OCI-LY3 (cell line): ENCODE data around the gene TTLL11.

Source experiments
- H2AFZ ChIP-seq: fragments of 200-600, 300-600 bp; shearing (Covaris generic); 2 replicates; pipeline ENCODE4 v1.6.0; 2014; ENCODE audit warnings: antibody characterized with exemption, low read depth, low read length
- H3K27ac ChIP-seq: fragments of 200-600, 300-600 bp; sonication (generic); 2 replicates; pipeline ENCODE4 v1.5.1; 2014; ENCODE audit warnings: mild to moderate bottlenecking, low read length, moderate library complexity, mixed read lengths
- H3K27me3 ChIP-seq: fragments of 200-600, 300-600 bp; sonication (generic); 2 replicates; pipeline ENCODE4 v1.6.1; 2014; ENCODE audit warnings: low read depth, low read length, mixed read lengths
- H3K36me3 ChIP-seq: fragments of 200-600, 300-600 bp; sonication (generic); replicated peaks from 2 replicates; pipeline ENCODE3; 2014; ENCODE audit warnings: low read depth, low read length, mixed read lengths
- H3K4me1 ChIP-seq: fragments of 300-600, 200-600 bp; sonication (generic); 2 replicates; pipeline ENCODE4 v1.6.1; 2014; ENCODE audit warnings: low read length, mixed read lengths
- H3K4me2 ChIP-seq: fragments of 200-600, 300-600 bp; sonication (generic); 2 replicates; pipeline ENCODE4 v1.6.1; 2014; ENCODE audit warnings: low read length, mixed read lengths
- H3K4me3 ChIP-seq: fragments of 300-600, 200-600 bp; sonication (generic); 2 replicates; pipeline ENCODE4 v1.5.1; 2014; ENCODE audit warnings: antibody characterized with exemption, mild to moderate bottlenecking, low read length, moderate library complexity
- H3K79me2 ChIP-seq: fragments of 300-600, 200-600 bp; shearing (Covaris generic); 2 replicates; pipeline ENCODE4 v1.6.1; 2014; ENCODE audit warnings: mild to moderate bottlenecking, low read length, mixed read lengths
- H3K9ac ChIP-seq: fragments of 300-600, 200-600 bp; shearing (Covaris generic); 2 replicates; pipeline ENCODE4 v1.6.0; 2014; ENCODE audit warnings: mild to moderate bottlenecking, low read length, moderate library complexity
- H3K9me3 ChIP-seq: fragments of 200-600, 300-600 bp; shearing (Covaris generic); 2 replicates; pipeline ENCODE4 v1.6.1; 2014; ENCODE audit warnings: low read length, mixed read lengths; ENCODE audit not compliant: insufficient read depth
- H4K20me1 ChIP-seq: fragments of 200-600, 300-600 bp; sonication (generic); 2 replicates; pipeline ENCODE4 v1.6.1; 2016; ENCODE audit warnings: low read length, mixed read lengths; ENCODE audit not compliant: insufficient read depth
- EZH2phosphoT487 ChIP-seq: fragments of 200-600 bp; shearing (Covaris generic); IDR thresholded peaks from 2 replicates; pipeline ENCODE4 v1.6.1; 2018; ENCODE audit warnings: antibody characterized with exemption, mixed run types, low read depth
- TF ChIP-seq, protein P1 (sequence below): fragments of 200-600, 300-600 bp; sonication (generic); IDR thresholded peaks from 2 replicates; pipeline ENCODE4 v1.5.1; 2014; ENCODE audit warnings: antibody characterized with exemption, low read length, low read depth

The TTLL11 gene

DNA sequence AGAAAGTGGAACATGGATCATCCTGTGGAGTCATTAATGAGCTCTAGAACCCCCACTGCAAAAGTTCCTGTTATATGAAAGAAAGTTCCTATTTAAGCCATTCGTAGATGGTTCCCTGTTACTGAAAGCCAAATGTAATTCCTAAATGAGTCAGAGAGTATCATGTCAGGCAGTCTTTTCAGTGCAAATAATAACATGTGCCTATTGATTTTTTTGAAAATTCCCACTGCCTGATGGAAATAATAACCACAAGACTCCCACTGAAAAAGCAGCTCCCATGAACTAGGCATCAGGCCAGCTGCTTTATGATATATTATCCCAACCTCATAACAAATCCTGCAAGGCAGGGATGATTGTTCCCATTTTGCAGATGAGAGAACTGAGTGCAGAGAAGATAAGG is 224.5 kb downstream of the TTLL11 start:
- Histone ChIP-seq H3K79me2 (no peaks in the 10 kb centered on the region), H3K27me3 (no peaks in the 10 kb centered on the region), H3K4me1 (0 out of 2 replicates have a peak, but pooled peaks cover 6% of the 10 kb centered on the region), H3K4me2 (no peak overlapping the region), H3K4me3 (no peak overlapping the region), H3K36me3 (no peaks in the 10 kb centered on the region), H4K20me1 (no peaks in the 10 kb centered on the region), H2AFZ (no peak overlapping the region), H3K27ac (no peak overlapping the region), H3K9me3 (no peaks in the 10 kb centered on the region), H3K9ac (no peak overlapping the region)
- TF ChIP-seq EZH2phosphoT487, result no peak
- TF ChIP-seq, protein P1, sequence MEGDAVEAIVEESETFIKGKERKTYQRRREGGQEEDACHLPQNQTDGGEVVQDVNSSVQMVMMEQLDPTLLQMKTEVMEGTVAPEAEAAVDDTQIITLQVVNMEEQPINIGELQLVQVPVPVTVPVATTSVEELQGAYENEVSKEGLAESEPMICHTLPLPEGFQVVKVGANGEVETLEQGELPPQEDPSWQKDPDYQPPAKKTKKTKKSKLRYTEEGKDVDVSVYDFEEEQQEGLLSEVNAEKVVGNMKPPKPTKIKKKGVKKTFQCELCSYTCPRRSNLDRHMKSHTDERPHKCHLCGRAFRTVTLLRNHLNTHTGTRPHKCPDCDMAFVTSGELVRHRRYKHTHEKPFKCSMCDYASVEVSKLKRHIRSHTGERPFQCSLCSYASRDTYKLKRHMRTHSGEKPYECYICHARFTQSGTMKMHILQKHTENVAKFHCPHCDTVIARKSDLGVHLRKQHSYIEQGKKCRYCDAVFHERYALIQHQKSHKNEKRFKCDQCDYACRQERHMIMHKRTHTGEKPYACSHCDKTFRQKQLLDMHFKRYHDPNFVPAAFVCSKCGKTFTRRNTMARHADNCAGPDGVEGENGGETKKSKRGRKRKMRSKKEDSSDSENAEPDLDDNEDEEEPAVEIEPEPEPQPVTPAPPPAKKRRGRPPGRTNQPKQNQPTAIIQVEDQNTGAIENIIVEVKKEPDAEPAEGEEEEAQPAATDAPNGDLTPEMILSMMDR, result no peak

- Histone ChIP-seq H3K4me2 (no peak overlapping the region), H3K36me3 (no peaks in the 10 kb centered on the region), H3K27me3 (no peaks in the 10 kb centered on the region), H4K20me1 (no peaks in the 10 kb centered on the region), H3K27ac (no peak overlapping the region), H2AFZ (no peak overlapping the region), H3K4me3 (no peak overlapping the region), H3K9me3 (no peaks in the 10 kb centered on the region), H3K79me2 (no peaks in the 10 kb centered on the region), H3K9ac (no peak overlapping the region), H3K4me1 (0 out of 2 replicates have a peak, but pooled peaks cover 6% of the 10 kb centered on the region)
- TF ChIP-seq, protein P1, result no peak
- TF ChIP-seq EZH2phosphoT487, result no peak
Observed at GRCh38 chr9:121866927-121867326, 226.2 kb downstream of the TTLL11 start.

GRCh38 chr9:121865884-121866283 is 227.2 kb downstream of the TTLL11 start:
- Histone ChIP-seq H3K79me2 (no peaks in the 10 kb centered on the region), H3K4me2 (no peak overlapping the region), H3K36me3 (no peaks in the 10 kb centered on the region), H3K27ac (no peak overlapping the region), H3K9me3 (no peaks in the 10 kb centered on the region), H4K20me1 (no peaks in the 10 kb centered on the region), H3K4me1 (0 out of 2 replicates have a peak, but pooled peaks cover 6% of the 10 kb centered on the region), H3K9ac (no peak overlapping the region), H3K27me3 (no peaks in the 10 kb centered on the region), H3K4me3 (no peak overlapping the region), H2AFZ (no peak overlapping the region)
- TF ChIP-seq, protein P1, result no peak

GRCh38 chr9:121865060-121865459 is 228.0 kb downstream of the TTLL11 start:
- TF ChIP-seq EZH2phosphoT487, result no peak
- TF ChIP-seq, protein P1, result no peak
- Histone ChIP-seq H3K4me2 (no peak overlapping the region), H3K36me3 (no peaks in the 10 kb centered on the region), H3K9me3 (no peaks in the 10 kb centered on the region), H3K4me1 (0 out of 2 replicates have a peak, but pooled peaks cover 6% of the 10 kb centered on the region), H3K27ac (no peak overlapping the region), H2AFZ (no peak overlapping the region), H3K9ac (no peak overlapping the region), H3K27me3 (no peaks in the 10 kb centered on the region), H4K20me1 (no peaks in the 10 kb centered on the region), H3K79me2 (no peaks in the 10 kb centered on the region), H3K4me3 (no peak overlapping the region)
